ENCODE measurements around the gene KCNK18.

Gene KCNK18

GRCh38 chr10:117257721-117258120 is 60.4 kb downstream of the KCNK18 start:
- TF ChIP-seq GLIS3 (CRISPR knock-in tag; IDR thresholded peaks at IDR 0.05) (no peak), ZC3H10 (CRISPR knock-in tag; IDR thresholded peaks at IDR 0.05) (no peak), OSR1 (CRISPR knock-in tag; IDR thresholded peaks at IDR 0.05) (no peak), CREB5 (CRISPR knock-in tag; IDR thresholded peaks at IDR 0.05; ENCODE audit: low read depth) (no peak), PPARA (CRISPR knock-in tag; IDR thresholded peaks at IDR 0.05; ENCODE audit: borderline replicate concordance) (no peak), ESRRG (CRISPR knock-in tag; IDR thresholded peaks at IDR 0.05) (no peak), ZNF565 (CRISPR knock-in tag; conservative IDR thresholded peaks at IDR 0.05; ENCODE audit: low read depth) (no peak), ZFP3 (CRISPR knock-in tag; IDR thresholded peaks at IDR 0.05) (no peak), PATZ1 (CRISPR knock-in tag; IDR thresholded peaks at IDR 0.05; ENCODE audit: borderline replicate concordance) (no peak), RARB (CRISPR knock-in tag; IDR thresholded peaks at IDR 0.05) (no peak), ISL1 (CRISPR knock-in tag; IDR thresholded peaks at IDR 0.05) (no peak), ZNF70 (CRISPR knock-in tag; IDR thresholded peaks at IDR 0.05) (no peak)
- TF ChIP-seq, protein P1, sequence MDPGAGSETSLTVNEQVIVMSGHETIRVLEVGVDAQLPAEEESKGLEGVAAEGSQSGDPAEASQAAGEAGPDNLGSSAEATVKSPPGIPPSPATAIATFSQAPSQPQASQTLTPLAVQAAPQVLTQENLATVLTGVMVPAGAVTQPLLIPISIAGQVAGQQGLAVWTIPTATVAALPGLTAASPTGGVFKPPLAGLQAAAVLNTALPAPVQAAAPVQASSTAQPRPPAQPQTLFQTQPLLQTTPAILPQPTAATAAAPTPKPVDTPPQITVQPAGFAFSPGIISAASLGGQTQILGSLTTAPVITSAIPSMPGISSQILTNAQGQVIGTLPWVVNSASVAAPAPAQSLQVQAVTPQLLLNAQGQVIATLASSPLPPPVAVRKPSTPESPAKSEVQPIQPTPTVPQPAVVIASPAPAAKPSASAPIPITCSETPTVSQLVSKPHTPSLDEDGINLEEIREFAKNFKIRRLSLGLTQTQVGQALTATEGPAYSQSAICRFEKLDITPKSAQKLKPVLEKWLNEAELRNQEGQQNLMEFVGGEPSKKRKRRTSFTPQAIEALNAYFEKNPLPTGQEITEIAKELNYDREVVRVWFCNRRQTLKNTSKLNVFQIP (CRISPR knock-in tag; IDR thresholded peaks at IDR 0.05; ENCODE audit: borderline replicate concordance, low read depth): no peak
- TF ChIP-seq, protein P2, sequence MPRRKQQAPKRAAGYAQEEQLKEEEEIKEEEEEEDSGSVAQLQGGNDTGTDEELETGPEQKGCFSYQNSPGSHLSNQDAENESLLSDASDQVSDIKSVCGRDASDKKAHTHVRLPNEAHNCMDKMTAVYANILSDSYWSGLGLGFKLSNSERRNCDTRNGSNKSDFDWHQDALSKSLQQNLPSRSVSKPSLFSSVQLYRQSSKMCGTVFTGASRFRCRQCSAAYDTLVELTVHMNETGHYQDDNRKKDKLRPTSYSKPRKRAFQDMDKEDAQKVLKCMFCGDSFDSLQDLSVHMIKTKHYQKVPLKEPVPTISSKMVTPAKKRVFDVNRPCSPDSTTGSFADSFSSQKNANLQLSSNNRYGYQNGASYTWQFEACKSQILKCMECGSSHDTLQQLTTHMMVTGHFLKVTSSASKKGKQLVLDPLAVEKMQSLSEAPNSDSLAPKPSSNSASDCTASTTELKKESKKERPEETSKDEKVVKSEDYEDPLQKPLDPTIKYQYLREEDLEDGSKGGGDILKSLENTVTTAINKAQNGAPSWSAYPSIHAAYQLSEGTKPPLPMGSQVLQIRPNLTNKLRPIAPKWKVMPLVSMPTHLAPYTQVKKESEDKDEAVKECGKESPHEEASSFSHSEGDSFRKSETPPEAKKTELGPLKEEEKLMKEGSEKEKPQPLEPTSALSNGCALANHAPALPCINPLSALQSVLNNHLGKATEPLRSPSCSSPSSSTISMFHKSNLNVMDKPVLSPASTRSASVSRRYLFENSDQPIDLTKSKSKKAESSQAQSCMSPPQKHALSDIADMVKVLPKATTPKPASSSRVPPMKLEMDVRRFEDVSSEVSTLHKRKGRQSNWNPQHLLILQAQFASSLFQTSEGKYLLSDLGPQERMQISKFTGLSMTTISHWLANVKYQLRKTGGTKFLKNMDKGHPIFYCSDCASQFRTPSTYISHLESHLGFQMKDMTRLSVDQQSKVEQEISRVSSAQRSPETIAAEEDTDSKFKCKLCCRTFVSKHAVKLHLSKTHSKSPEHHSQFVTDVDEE (CRISPR knock-in tag; IDR thresholded peaks at IDR 0.05): no peak
- no peak for ATAC-seq

DNA sequence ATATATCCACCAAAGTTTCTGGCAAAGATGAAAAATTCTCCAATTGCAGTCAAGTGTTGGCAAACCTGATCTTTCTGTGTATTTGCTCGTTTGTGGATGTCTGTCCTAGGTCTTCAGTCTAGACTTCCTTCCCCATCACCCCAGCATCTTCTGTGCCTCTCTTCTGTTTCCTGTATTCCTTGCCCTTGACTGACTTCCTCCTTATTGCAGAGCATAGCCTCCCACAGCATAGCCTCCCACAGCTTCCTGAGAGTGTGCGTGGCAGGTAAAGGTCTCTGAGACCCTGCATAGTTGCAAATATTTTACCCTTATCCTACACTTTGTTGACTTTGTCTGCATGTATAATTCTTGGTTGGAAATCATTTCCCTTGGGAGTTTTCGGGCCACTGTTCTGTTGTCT is 62.0 kb downstream of the KCNK18 start:
- no peak for ATAC-seq
- TF ChIP-seq, protein P2 (CRISPR knock-in tag; IDR thresholded peaks at IDR 0.05): no peak
